Activated CD4-positive, alpha-beta T cell treated with anti-CD3 and anti-CD28 coated beads, Interleukin-10, Interleukin-2, amounts not matched to agents 100 ng/mL and 50 ng/mL, durations not matched to agents 16 hours and 8 hours (primary cell): Measurements from ENCODE around the gene CASK.
"Not testable (repeated sequence)": the region's sequence is repeated elsewhere in the genome, so short reads cannot be mapped to it uniquely, and the experiment has no call there.

ENCODE experiments used
- DNase-seq: peaks from one replicate; pipeline ENCODE4 v3.0.0-alpha.2; 2020

The CASK gene

DNA sequence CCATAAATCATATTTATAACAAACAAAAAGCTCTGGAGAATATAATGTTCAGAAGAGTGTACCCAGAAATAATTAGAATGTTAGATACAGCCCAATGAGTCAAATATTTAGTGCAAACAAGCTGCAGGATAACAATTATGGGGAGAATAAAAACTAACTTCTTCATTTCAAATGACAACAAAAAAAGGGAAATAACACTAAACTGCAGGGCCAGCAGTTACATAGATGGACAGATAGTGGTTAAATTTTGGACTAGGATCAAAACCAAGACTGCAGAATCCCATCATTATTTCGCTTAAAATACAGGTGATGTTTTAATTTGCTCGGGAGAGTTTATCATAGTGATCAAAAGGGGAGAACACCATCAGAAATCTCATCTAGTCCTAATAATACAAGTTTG is 235.2 kb downstream of the CASK start:
- DNase-seq = no peak

DNA sequence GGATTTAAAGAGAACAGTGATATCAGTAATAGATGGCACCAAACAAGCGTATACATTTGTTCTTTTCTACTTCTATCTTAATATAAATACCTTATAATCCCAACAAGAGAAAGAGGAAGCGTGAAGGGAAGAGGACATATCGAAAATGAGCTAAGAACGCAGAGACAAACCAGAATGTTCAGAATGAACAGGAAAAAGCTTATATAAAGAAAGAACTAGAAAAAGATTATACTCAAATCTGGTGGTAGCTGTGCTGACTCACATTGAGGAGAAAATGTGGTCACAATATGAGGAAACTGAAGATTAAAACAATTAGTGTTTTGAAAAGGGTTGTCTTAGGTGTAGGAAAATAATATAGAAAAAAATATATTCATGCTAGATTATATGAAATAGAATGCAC is 236.6 kb downstream of the CASK start:
- DNase-seq = peak; percentile 37

DNA sequence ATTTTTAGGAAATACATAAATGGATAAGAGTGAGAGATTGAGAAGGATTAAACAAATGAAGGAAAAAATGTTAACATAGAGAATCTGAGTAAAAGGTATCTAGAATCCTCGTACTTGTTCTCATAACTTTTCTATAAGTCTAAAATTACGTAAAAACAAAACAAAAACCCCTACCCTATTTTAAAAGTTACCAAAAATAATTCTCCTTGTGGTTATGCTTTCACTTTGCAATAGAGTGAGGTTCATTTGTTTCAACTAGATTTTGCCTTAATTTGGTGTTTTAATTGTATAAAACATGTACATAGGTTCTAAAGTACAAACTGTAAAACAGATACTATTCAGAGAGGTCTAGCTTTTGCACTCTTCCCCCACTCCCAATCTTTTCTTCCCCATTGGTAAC is 238.4 kb downstream of the CASK start:
- DNase-seq = no peak

DNA sequence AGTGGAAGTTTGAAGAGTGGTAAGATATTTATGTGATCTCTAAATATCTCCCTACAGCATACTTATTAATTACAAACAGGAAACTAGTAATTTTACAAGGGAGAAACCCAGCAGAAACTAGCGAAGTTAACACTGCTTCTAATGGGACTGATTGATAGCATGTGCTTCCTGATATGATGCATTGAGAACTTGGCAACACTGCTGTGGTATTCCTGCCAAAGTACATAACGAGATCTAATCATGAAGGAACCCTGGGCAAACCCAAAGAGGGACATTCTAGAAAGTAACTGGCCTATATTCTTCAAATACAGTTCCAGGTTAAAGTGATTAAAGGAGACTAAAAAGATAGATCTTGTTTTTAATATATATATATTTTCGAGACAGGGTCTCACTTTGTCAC is 239.2 kb downstream of the CASK start:
- DNase-seq = no peak

DNA sequence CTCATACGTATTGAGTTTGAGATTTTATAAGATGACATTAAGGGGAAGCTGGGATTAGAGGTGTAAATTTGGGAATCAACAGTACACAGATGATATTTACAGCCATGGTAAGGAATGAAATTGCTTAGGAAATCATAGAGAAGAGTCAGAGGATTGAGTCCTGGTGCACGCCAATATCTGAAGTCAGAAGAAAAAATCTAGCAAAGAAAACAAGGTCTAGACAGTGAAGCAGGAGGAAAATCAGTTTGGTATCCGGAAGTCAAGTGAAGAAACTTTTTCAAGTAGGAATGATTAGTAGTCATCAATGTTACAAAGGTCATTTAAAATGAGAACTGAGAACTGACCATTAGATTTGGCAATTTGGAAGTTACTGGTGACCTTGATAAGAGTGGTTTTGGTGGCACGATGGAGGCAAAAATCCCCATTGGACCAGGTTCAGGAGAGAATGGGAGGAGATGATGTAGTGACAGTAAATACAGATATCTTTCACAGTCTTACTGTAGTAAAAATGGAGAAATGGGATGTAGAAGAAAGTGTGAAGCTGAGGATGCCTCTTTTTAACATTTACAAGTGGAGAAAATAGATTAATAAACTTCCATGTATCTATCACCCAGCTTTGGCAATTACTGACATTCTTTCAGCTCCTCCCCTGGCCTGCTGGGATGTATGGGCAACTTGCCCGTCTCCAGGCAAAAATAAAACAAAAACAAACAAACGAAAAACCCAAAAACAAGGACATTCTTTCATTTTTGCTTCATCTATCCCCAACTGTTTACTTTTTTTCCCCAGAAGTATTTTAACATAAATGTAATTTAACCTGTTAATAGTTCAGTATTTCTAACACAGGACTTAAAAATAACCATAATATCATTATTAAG is 245.9 kb downstream of the CASK start:
- DNase-seq = no peak

DNA sequence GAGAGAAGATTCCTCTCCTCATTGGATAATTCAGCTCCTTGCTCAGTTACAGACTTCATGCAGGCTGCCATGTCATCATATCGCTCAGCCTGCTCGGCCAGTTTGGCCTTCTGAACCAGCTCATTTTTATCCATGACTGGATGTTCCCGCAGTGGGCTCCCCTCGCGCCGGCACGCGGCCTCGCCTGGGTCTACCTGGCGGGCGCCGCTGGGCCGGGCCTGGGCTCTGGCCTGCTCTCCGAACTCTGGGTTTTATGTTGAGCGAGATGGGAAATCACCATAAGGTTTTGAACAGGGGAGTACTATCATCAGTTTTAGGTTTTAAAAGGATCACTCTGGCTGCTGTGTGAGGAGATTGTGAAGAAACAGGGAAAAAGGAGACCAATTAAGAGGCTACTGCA is 247.0 kb downstream of the CASK start:
- DNase-seq = not testable (repeated sequence)

DNA sequence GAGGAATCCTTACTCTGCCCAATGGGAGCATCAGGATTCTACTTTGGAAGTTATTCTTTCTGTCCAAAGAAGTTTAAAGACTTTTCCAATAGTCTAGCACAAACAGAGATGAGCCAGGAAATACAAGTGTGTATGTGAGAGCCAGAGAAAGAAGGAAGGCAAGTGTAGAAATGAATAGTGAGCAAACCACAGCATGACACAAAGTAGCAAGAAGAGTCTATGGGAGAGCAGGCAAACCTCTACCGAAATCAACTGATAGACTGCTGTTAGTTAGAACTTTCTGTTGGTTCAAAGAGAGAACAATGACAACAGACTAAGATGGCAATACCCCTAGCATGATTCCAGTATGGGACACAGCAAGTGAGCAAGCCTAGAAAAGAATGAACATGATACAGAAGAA is 250.7 kb downstream of the CASK start:
- DNase-seq = peak; percentile 59

DNA sequence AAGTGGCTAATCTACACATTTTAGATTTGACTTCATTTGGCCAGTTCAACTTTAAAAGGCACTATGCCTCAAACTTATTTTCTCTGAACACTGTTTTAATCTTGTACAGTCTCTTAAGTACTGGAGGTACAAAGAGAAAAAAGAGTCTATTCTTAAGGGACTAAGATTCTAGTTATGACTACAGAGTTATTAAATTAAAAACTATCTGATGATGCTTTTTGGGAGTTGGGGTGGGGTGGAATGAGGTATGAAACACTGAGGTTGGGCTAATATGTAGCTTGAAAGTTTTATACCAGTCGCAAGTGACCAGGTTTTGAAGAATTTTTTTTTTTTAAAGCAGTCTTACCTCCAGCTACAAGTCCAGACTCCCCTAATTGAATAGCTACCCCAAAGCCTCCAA is 252.3 kb downstream of the CASK start:
- DNase-seq = peak; percentile 43

DNA sequence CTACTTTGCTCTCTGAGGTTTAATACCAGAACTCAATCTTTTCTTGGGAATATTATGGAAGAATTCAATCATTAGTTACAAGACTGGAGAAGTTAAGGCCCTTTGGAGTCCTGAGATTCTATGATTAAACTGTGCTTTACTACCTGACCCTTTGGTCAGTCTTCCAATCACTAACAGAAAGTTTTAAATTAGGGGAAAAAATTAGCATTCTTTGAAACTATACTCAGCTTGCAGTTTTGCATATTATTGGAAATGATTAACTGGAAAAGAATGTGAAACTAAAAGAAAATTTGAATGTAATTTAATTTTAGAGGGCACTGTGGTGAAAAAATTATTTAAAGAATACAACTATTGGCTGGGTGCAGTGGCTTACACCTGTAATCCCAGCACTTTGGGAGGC is 253.2 kb downstream of the CASK start:
- no peak for DNase-seq

DNA sequence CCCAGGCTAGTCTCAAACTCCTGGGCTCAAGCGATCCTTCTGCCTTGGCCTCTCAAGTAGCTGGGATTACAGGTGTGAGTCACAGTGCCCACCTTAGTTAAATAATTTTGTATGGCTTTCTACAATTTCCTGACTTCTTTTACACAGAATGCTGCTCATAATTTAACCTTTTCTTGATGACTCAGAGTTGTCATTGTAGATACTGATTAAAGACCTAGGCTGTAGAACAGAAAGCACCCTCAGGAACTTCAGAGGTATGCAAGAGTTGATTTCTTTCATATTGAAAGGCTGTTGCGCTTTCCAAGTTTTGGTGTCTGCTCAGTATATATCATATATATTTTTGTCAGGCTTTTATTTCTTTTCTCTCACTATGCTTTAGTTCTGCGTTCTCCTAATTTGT is 255.7 kb downstream of the CASK start:
- DNase-seq = peak; percentile 49

DNA sequence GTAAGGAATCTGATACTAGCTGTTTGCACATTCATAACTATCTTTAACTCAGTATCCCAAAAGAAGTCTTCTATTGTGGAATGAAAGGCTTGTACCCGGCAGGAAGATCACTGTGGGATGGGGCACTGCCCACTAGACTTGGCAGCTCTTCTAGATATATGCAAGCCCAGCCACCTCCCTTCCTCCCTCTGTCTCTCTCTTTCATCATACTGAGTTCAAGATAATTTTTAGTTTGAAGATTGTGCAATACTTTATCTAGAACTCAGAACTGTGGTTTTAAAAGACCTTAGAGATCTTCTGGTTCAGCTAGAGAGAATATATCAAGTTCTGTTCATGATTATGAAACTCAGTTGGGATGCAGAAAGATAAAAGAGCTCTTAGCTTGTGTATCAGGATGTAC is 257.1 kb downstream of the CASK start:
- peak; percentile 52 for DNase-seq

DNA sequence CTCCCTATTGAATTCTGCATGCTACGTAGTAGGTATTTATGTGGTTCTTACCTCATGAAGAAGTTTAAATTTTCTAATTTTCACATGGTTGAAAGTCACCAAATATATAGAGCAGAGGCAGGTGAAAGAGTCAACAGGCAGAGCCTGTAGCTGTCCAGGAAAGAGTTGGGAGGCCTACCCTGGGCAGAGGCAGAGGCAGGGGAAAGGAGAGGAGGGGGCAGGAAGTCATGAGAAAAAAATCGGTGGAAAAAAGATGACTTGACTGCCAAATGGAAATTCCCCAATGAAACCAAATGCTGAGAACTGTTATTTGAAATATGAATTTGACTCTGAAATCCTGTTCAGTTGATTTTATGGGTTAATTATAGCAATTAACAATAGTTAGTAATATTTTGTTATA is 257.7 kb downstream of the CASK start:
- peak; percentile 20 for DNase-seq

DNA sequence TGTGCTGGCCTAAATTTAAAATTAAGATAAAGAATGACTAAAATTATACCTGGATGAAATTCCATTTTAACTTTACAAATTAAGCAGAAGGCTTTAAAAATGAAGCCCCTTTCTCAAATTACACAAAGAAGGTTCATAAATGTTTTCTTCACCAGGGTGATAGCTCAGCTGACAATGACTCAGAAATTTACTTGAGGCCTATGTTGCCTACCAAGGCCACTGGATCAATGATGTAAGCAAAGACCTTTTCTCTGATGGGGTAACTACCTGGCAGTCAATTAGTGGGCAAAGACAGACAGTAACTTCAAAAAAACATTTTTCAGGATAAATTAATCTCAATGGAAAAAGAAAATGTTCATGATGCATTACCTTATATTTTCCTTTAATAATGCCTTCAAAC is 258.4 kb downstream of the CASK start:
- peak; percentile 50 for DNase-seq

DNA sequence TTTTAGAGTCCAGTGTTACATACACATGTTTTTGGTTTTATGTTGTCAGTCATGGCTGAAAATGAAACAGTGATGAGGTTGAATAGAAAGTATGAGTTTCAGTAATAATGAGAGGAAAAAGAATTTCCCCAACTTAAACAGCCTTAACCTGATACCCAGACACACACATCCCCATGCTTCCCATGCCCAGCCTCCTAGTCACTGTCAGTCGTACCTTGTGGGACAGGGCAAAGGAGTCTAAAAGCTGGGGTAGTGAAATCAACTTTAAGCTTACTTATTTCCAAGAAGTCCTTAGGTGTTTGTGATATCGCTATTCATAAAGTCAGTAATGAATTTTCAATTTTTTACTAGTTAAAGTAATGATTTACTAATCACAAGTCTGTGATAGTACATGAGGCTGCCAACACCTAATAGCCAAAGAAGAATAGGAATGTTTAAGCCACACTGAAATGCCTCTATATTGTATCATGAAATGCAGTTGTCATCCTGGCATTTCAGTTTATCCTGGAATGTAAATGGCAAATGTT is 258.9 kb downstream of the CASK start:
- peak; percentile 60 for DNase-seq

DNA sequence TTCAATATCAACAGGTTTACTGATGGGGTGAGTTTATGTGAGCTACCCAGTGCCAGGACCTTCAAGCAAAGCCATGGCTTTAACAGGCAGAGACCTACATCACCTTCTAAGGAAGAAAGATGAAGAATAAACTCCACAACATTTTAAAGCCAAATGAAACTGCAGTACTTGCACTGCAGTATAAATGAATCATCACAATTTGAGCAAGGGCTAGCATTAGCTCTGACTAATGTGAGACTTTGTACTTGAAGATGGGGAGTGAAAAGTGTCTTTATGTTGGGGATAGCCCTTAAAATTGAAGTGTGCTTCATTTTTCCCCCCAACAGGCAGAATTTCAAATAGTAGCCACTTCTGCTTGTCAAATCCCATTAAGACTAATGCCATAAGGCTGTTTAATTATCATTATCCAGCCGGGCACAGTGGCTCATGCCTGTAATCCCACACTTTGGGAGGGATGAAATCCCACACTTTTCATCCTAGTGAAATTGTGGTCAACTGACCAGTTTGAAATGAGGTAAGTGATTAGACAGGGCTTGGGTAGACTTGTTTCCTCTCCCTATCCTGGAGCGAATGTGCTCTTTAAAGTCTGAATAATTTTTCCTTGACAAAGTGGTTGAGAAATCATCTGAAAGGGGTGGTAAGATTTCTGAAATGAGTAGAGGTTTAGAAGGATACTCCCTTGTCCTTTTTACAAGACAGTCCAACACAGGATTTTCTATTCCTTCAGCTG is 261.8 kb downstream of the CASK start:
- peak; percentile 23 for DNase-seq

DNA sequence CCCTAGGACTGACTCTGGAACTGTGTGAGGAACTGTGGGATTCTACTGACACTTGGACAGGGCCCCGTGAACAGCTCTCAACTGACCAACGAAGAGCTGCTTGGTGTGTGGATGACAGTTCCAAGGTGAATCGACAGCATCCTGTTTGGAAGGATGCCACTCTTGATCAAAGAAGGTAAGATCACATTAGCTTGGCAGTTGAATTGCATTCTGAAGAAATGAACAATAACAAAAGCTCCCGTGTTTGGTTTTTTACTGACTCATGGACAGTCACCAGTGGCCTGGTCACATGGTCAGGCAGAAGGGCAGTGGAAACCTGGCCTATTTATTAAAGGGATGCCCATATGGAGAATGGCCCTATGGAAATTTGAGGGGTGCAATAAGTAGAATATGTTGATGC is 267.7 kb downstream of the CASK start:
- no peak for DNase-seq

DNA sequence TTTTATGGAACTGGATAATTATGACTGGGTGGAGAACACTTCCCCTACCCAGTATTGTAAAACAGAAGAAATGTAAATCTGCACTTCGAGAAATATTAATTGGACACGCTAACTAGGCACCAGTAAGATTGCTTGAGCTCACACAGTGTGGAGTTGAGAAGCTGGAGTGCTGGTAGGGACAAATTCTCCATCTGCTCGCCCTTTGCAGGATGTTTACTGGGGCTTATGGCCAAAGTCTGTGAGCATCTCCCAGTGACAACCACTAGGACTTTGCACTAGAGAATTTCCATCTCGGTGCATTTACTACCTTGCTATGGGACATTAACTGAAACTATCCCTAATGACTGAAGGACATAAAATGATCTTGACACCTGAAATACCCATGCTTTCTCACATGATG is 268.3 kb downstream of the CASK start:
- DNase-seq = no peak

DNA sequence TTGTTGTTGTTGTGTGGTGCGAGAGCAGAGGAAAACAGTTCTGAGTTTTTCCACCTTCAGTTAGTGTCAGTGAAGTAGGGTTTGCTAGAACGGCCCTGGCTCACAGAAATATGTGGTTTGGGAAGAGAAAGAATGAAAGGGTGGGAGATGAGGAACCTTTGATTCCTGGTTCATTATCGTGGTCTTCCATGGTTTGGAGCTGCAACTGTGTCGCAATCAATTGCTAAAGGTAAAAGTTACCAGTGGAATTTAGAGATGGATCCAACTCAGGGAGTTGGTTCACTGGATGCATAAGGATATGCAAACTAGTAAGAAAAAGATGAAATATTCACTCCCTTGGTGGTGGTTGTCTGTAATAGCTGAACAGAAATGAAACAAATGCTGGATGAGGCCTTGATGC is 270.2 kb downstream of the CASK start:
- DNase-seq = no peak

DNA sequence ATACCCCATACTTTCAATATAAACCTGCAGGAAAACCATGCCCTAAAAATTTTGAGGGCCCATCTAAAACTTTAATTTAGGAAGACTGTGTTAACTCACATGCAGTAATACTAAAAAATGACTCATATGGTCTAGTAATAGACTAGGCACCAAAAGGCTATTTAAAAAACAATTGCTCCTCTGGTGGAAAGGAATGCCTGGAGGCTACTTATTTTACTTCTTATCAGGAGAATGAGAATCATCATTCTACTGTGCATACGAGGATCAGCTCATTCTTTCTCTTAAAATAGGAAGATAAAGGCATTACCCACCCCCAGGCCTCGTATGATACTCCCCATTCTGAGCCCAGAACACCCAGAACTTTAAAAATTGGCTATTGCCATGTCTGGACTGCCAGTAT is 277.2 kb downstream of the CASK start:
- DNase-seq = not testable (repeated sequence)

DNA sequence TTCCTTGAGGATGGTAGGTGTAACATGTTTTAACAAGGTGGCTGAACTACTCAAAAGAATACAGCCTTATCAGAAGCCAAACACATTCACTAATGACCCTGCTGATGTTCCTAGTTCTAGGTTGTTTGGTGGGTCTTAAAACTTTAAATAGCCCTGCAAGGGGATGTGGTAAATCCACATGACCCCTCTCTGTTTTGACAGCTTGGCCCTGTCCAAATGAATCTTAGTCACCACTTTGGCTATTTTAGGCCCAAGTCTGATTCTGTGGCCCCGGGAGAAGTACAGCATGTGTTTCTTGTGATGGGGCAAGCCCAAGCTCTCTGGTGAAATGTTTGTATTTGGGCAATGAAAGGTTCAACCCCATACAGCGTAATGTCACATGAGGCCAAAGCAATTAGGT is 289.1 kb downstream of the CASK start:
- no peak for DNase-seq

DNA sequence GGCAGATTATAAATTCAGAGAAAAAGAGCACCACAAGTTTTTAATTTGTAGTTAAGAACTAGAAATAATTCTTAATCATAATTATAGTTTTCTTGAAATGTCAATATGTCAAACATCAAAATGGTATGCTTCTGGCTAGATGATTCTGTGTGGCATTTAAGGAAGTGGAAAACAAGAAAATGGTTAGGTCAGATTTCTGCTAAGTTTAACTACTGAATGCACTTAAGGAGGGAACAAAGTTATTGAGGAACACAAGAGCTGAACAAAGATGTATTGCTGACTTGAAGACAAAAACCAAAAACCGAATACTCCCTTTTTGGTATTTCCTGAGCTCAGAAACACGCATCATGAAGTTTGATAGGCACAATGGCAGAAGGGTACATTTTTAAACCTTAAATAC is 293.3 kb downstream of the CASK start:
- no peak for DNase-seq

DNA sequence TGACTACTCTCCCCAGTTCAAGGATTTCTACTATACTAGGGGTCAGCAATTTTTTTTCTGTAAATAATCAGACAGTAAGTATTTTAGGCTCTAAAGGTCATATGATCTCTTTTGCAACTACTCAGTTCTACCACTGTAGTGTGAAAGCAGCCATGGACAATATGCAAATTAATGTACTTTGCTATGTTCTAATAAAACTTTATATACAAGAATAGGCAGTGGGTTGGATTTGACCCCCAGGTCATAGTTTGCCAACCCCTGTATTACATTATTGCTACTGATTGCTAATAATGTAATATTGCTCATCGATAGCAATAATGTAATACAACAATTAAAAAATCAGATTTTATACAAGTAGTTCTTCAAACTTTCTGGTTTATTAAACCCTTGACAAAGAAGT is 293.8 kb downstream of the CASK start:
- no peak for DNase-seq

DNA sequence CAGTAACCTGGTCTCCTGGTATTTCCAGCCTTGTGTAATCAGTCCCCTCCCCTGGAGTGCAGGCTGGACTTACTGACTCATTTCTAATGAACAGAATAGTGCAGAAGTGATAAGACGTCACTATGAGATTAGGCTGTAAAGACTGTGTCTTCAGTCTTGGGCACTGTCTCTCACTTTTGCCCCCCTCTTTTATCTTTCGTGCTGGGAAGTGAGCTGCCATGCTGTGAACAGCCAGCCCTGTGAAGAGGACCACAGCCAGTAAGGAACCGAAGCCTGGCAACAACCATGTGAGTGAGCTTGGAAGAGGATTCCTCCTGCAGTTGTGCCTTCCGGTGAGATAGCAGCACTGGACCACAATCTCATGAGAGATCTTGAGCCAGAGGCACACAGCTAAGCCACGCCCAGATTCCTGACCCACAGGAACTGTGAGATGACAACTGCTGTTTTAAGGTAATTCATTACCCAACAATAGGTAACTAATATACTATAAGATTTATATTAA is 302.1 kb downstream of the CASK start:
- DNase-seq = no peak

DNA sequence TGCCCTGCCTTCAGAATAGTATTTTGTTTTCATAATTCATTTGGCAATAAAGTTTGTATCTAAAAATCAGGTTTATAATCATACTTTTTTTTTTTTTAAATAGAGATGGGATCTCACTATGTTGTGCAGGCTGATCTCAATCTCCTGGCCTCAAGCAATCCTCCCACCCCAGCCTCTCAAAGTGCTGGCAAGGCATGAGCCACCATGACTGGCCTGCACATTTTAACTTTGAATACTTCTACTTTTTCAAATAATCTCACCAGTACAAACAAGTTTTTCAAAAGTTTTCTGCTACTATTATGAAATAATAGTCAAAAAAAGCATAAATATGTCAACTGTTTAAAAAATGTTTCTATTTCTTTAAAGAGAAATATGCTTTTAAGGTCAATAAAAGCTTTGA is 304.1 kb downstream of the CASK start:
- no peak for DNase-seq
